Naive thymus-derived CD4-positive, alpha-beta T cell (primary cell): ENCODE data around the gene CHRNE. TPM values are rescaled to one million over a fixed set of nuclear protein-coding genes. Genes with fewer than 3 reads are reported as not detected.
A peak's percentile ranks its signal among the peaks of the same experiment; 100 is the strongest.

Experiments used
- ATAC-seq: fragments of 150-1000 bp; cut with Tn5 transposase; 2 replicates; pipeline ENCODE4 v1.10.0; 2021; ENCODE audit warnings: mild to moderate bottlenecking, moderate library complexity
- CTCF ChIA-PET: fragments of 350-600 bp; sonication (Branson Sonifier 250); formaldehyde crosslinking; loops from one replicate; lab custom pipeline; 2021; ENCODE audit warnings: antibody characterized with exemption; lab: Charles Lee
- POLR2A ChIA-PET: fragments of 350-600 bp; sonication (Branson Sonifier 250); formaldehyde crosslinking; loops from one replicate; lab custom pipeline; 2021; ENCODE audit warnings: antibody characterized with exemption, inconsistent platforms; lab: Charles Lee
- DNase-seq, 9 donors: peaks; one replicate each; pipeline versions ENCODE4 v3.0.0 to v3.0.0-alpha.2; 2020 to 2022; ENCODE audit warnings: mixed read lengths in 1 of 9
- H3K27ac ChIP-seq: one replicate; pipeline ENCODE4 v1.7.0; 2013; ENCODE audit warnings: mild to moderate bottlenecking, low read depth, low read length, moderate library complexity
- H3K27me3 ChIP-seq, 2 donors: one replicate each; pipeline ENCODE4 v1.7.0; 2013; ENCODE audit warnings: low read length in 2 of 2, mild to moderate bottlenecking in 2 of 2, moderate library complexity in 2 of 2; ENCODE audit not compliant: control insufficient read depth in 2 of 2, insufficient read depth in 2 of 2
- H3K36me3 ChIP-seq, 3 experiments: 1 replicate in 2 of 3; 2 replicates in 1 of 3; pipeline ENCODE4 v1.7.0; 2013; ENCODE audit warnings: low read length in 3 of 3, mild to moderate bottlenecking in 3 of 3, moderate library complexity in 1 of 3; ENCODE audit not compliant: insufficient read depth in 3 of 3, control insufficient read depth in 2 of 3
- H3K4me1 ChIP-seq, 2 donors: one replicate each; pipeline ENCODE4 v1.7.0; 2013; ENCODE audit warnings: low read length in 2 of 2, mild to moderate bottlenecking in 2 of 2, moderate library complexity in 1 of 2; ENCODE audit not compliant: control insufficient read depth in 2 of 2, insufficient read depth in 2 of 2
- H3K4me3 ChIP-seq: 2 replicates; pipeline ENCODE4 v1.7.0; 2013; ENCODE audit warnings: mild to moderate bottlenecking, low read length
- H3K9me3 ChIP-seq, 3 experiments: 1 replicate in 2 of 3; 2 replicates in 1 of 3; pipeline ENCODE4 v1.7.0; 2013; ENCODE audit warnings: low read length in 3 of 3; ENCODE audit not compliant: control insufficient read depth in 2 of 3
- H3K27ac Mint-ChIP-seq, 9 donors: one replicate each; pipeline ENCODE4 v1.8.0; 2020 to 2022; ENCODE audit warnings: mixed read lengths in 9 of 9, mild to moderate bottlenecking in 8 of 9, moderate library complexity in 5 of 9, inconsistent platforms in 2 of 9
- H3K27me3 Mint-ChIP-seq, 5 donors: one replicate each; pipeline ENCODE4 v1.8.0; 2021 to 2022; ENCODE audit warnings: mixed read lengths in 5 of 5, mild to moderate bottlenecking in 1 of 5
- H3K36me3 Mint-ChIP-seq, 5 donors: one replicate each; pipeline ENCODE4 v1.8.0; 2020 to 2022; ENCODE audit warnings: mixed read lengths in 5 of 5, mild to moderate bottlenecking in 3 of 5, inconsistent platforms in 1 of 5
- H3K4me1 Mint-ChIP-seq, 7 donors: one replicate each; pipeline ENCODE4 v1.8.0; 2020 to 2022; ENCODE audit warnings: mixed read lengths in 7 of 7, mild to moderate bottlenecking in 3 of 7, inconsistent platforms in 1 of 7
- H3K4me3 Mint-ChIP-seq, 10 donors: one replicate each; pipeline ENCODE4 v1.8.0; 2020 to 2022; ENCODE audit warnings: mild to moderate bottlenecking in 10 of 10, mixed read lengths in 10 of 10, moderate library complexity in 6 of 10, inconsistent platforms in 2 of 10
- H3K9me3 Mint-ChIP-seq, 11 donors: one replicate each; pipeline ENCODE4 v1.8.0; 2020 to 2022; ENCODE audit warnings: mixed read lengths in 11 of 11, mild to moderate bottlenecking in 4 of 11, inconsistent platforms in 1 of 11, moderate library complexity in 1 of 11
- intact Hi-C, 2 donors: fragments of 100-400 bp; cut with micrococcal nuclease; formaldehyde crosslinking; loops; one replicate each; pipeline ENCODE4 v1.15.1; 2023
- polyA plus RNA-seq, 2 donors: library from polyadenylated mRNA; unstranded; fragments of 300-500 nt; fragmentation: Illumina TruSeq; gene quantifications; one replicate each; pipeline ENCODE4 v1.2.3, GENCODE V29; 2021
- total RNA-seq, 6 experiments: library from RNA in 5 of 6; stranded (reverse) in 5 of 6; gene quantifications; 1 replicate in 5 of 6; 2 replicates in 1 of 6; pipeline ENCODE4 v1.2.3 and lab custom pipeline; 2021 to 2026

Gene CHRNE
- 1 to 10 TPM in 3 of 5 experiments, under 1 TPM in 2; 0.34 to 6.5 (median 1.0) TPM for total RNA-seq
- polyA plus RNA-seq = under 1 TPM in 1 of 2 donors, not detected in 1; 0.24 TPM
- 7.9 reads per million, percentile 32 among the genes with 10 or more reads in this experiment for total RNA-seq (lab: John Stamatoyannopoulos, UW)

DNA sequence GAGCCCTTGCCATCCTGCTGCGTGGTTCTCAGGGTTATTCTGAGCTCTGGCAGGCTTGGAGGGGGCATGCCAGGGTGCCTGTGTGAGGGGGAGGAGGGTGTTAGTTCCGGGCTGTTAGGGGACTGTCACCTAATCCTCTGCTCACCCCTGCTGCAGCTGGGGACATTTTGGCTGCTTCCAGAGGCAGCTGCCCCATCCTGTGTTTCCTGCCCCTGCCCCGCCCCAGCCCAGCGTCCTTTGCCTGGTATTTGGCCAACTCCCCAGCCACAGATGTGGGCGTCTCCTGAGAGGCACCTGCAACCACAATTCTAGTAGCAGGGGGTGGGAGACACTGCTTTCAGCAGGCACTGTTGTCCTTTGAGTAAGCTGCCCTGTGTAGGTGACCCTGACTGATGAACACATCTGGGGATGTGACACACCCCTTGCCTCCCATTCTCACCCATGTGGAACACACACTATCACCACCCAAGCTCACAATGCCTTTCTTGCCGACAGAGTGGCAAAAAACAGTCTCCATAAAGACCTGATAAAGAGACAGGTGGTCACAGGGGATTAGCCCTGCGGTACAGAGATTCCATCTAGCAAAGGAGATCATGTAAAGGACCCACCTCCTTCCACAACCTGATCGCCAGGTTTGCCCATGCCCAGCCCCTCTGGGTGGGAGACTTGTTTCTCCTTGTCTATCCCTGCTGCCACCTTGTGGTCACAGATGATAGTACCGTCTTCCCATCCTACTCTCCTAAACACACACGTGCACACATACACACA is at the start of gene CHRNE:
CHRNE (minus strand) TSS at position 48 of the 768 bp plus-strand sequence; CDS start at position 13, 35 bp downstream.
- Histone ChIP-seq H3K9me3 (no peaks in the 10 kb centered on the region), H3K27ac (no peak within 1 kb of the TSS), H3K4me3 (peak within 1 kb of the TSS; percentile 29), H3K27me3 (no peaks in the 10 kb centered on the region), H3K4me1 (peaks cover 29 to 40% of the 10 kb centered on the region in 2 donors), H3K36me3 (no peaks in the 10 kb centered on the region)
- Mint-ChIP-seq H3K36me3 (no peaks in the 10 kb centered on the region), H3K4me3 (peak within 1 kb of the TSS; percentile 37 to 84 (median 72)), H3K9me3 (peaks cover 0 to 3% (median 0%) of the 10 kb centered on the region in 11 donors), H3K27me3 (peaks cover 0 to 20% (median 0%) of the 10 kb centered on the region in 5 donors), H3K4me1 (peaks cover 14 to 46% (median 37%) of the 10 kb centered on the region in 7 donors), H3K27ac (peak within 1 kb of the TSS; percentile 57 to 98 (median 71))
- ATAC-seq (peak; percentile 41), DNase-seq (peak in 8 of 9 donors; percentile 63 to 80 (median 76))
- CTCF ChIA-PET = interaction anchor here (0.6 to 1.3 kb wide), 5 partner anchors 10 to 94 kb away, joined by 3 to 4 read pairs (median 4); partner anchors contain the start of gene INCA1
- POLR2A ChIA-PET = interaction anchor here (0.6 to 5.9 kb wide), 4 partner anchors 37 to 90 kb away, joined by 3 to 25 read pairs (median 5); partner anchors contain the start of genes RNF167, SLC25A11 and SPAG7
- intact Hi-C loops = loop anchor here (1.0 to 5.0 kb wide), 7 partner anchors 37 to 338 kb away; partner anchors contain the start of genes ARRB2 (in 2 of the 2), GLTPD2 (in 1 of the 2), RNF167 (in 1 of the 2) and SLC25A11 (in 1 of the 2)

DNA sequence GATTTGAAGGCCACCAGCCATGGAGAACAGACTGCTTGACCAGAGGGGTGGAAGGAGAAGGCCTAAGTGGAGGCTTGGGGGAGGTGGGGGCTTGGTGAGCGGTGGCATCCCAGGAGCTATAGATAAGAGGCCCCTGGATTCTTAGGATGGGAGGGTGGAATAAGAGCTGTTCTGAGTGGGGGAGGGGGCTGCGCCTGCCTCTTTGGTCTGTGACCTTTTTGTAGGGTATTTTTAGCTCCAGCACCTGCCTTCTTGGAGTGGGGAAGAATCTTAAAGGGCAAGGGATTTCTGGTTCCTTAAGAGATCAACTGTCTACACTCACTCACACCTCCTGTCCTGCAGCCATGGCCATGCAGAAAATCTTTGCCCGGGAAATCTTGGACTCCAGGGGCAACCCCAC is 48.6 kb upstream of the CHRNE start:
- Mint-ChIP-seq H3K9me3 (peaks cover 0 to 4% (median 0%) of the 10 kb centered on the region in 11 donors), H3K4me1 (peaks cover 18 to 33% (median 26%) of the 10 kb centered on the region in 7 donors), H3K36me3 (peaks cover 5 to 12% (median 6%) of the 10 kb centered on the region in 5 donors), H3K27me3 (no peaks in the 10 kb centered on the region), H3K27ac (peak overlapping the region in 6 of 9 donors; percentile 58 to 93 (median 78)), H3K4me3 (peak overlapping the region in 9 of 10 donors; percentile 21 to 100 (median 75))
- CTCF ChIA-PET = interaction anchor here (0.8 to 2.3 kb wide), 4 partner anchors 9 to 15 kb away, joined by 3 to 6 read pairs (median 4); partner anchors contain the start of gene SPAG7
- POLR2A ChIA-PET = interaction anchor here (0.8 to 13.0 kb wide), 6 partner anchors 8 to 77 kb away, joined by 3 to 278 read pairs (median 4); partner anchors contain the start of genes RNF167, SLC25A11 and SPAG7
- DNase-seq (no peak), ATAC-seq (no peak)
- Histone ChIP-seq H3K36me3 (peaks cover 0 to 12% (median 5%) of the 10 kb centered on the region in 3 experiments), H3K4me1 (peaks cover 7 to 10% of the 10 kb centered on the region in 2 donors), H3K27ac (no peak overlapping the region), H3K9me3 (no peaks in the 10 kb centered on the region), H3K27me3 (no peaks in the 10 kb centered on the region), H3K4me3 (no peak overlapping the region)
- intact Hi-C loops = no loop called here

DNA sequence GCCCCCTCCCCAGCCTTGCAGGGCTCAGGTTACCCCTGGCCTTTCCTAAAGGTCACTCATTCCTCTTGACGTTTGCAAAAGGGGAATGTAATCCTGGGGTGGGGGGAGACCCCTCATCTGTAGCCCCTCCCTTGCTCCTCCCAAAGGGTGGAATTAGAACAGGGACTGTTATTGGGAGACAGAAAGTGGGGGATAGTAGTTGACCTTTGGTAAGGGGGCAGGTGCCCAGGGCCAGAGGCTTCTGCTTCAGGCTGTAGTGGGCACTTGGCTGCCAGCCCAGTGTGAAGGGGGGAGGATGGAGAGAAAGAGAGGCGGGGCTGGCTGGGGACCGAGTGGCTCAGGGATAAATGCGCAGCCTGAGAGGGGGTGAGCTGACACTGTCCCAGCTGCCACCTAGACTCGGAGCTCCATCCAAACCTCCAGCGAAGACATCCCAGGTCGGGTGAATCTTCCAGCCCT is 47.9 kb upstream of the CHRNE start, which contains the start of gene ENO3:
ENO3 (plus strand) TSS at position 374 of the 459 bp plus-strand sequence. CDS start 711 bp downstream, outside the sequence.
- Histone ChIP-seq H3K4me3 (peak within 1 kb of the TSS; percentile 43), H3K36me3 (peaks cover 0 to 18% (median 9%) of the 10 kb centered on the region in 3 experiments), H3K4me1 (peaks cover 9 to 16% of the 10 kb centered on the region in 2 donors), H3K27ac (peak within 1 kb of the TSS; percentile 89), H3K27me3 (no peaks in the 10 kb centered on the region), H3K9me3 (no peaks in the 10 kb centered on the region)
- DNase-seq (no peak), ATAC-seq (no peak)
- ChIA-PET POLR2A (interaction anchor here (0.6 to 13.0 kb wide), 7 partner anchors 9 to 77 kb away, joined by 3 to 278 read pairs (median 4); partner anchors contain the start of genes RNF167, SLC25A11 and SPAG7), CTCF (interaction anchor here (1.6 to 2.3 kb wide), 2 partner anchors 11 to 16 kb away, joined by 5 to 6 read pairs; partner anchors contain the start of gene SPAG7)
- peaks cover 0 to 5% (median 0%) of the 10 kb centered on the region in 11 donors for H3K9me3 Mint-ChIP-seq
- H3K36me3 Mint-ChIP-seq = peaks cover 5 to 18% (median 11%) of the 10 kb centered on the region in 5 donors
- intact Hi-C loops = no loop called here
- H3K27me3 Mint-ChIP-seq = no peaks in the 10 kb centered on the region
- peak within 1 kb of the TSS; percentile 70 to 93 (median 79) for H3K27ac Mint-ChIP-seq
- H3K4me1 Mint-ChIP-seq = peaks cover 18 to 32% (median 26%) of the 10 kb centered on the region in 7 donors
- H3K4me3 Mint-ChIP-seq = peak within 1 kb of the TSS; percentile 74 to 100 (median 85)

DNA sequence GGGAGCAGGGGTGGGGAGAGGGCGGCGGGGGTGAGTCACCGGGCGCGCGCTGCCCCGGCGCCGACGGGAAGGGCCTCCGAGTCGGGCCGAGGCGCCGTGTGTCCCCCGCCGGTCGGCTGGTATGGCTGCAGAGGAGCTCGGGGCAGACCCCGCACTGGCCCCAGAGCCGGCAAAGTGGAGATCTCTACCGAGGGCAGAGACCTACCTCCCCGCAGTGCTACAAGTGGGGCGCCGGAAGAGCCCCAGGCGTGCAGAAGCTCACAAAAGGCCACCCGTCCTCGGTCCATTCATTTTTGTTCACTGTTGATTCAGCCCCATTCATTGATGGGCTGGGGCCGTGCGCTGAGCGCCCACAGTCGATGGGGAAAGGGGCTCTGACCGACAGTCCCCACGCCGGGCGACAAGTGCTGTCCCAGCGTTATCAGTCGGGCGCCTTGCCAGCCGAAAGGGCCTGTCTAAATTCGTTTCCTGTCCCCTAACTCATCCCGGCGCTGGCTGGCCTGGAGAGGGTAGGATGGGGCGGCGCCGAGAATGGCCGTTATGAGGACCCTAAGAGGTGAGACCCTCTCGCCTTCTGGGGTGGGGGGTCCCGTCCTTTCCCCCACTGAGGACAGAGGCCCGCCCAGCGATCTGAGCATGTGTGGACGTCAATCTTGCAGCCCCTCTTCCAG is 47.3 kb upstream of the CHRNE start:
- Mint-ChIP-seq H3K27me3 (peaks cover 0 to 2% (median 0%) of the 10 kb centered on the region in 5 donors), H3K4me1 (peaks cover 24 to 37% (median 31%) of the 10 kb centered on the region in 7 donors), H3K27ac (peak overlapping the region; percentile 70 to 93 (median 79)), H3K9me3 (peaks cover 0 to 5% (median 0%) of the 10 kb centered on the region in 11 donors), H3K36me3 (peaks cover 5 to 24% (median 16%) of the 10 kb centered on the region in 5 donors), H3K4me3 (peak overlapping the region; percentile 74 to 100 (median 85))
- peak overlapping the region; percentile 43 for H3K4me3 ChIP-seq
- no peaks in the 10 kb centered on the region for H3K9me3 ChIP-seq
- peak overlapping the region; percentile 89 for H3K27ac ChIP-seq
- ATAC-seq = peak; percentile 10
- peak in 3 of 9 donors; percentile 25 to 33 (median 31) for DNase-seq
- ChIA-PET POLR2A (interaction anchor here (0.7 to 13.0 kb wide), 6 partner anchors 9 to 78 kb away, joined by 3 to 278 read pairs (median 4); partner anchors contain the start of genes RNF167, SLC25A11 and SPAG7), CTCF (interaction anchor here (0.6 to 2.3 kb wide), 2 partner anchors 12 to 99 kb away, joined by 3 to 5 read pairs; no protein-coding TSS in a partner anchor)
- peaks cover 14 to 22% of the 10 kb centered on the region in 2 donors for H3K4me1 ChIP-seq
- intact Hi-C loops = no loop called here
- peaks cover 4 to 24% (median 12%) of the 10 kb centered on the region in 3 experiments for H3K36me3 ChIP-seq
- no peaks in the 10 kb centered on the region for H3K27me3 ChIP-seq

DNA sequence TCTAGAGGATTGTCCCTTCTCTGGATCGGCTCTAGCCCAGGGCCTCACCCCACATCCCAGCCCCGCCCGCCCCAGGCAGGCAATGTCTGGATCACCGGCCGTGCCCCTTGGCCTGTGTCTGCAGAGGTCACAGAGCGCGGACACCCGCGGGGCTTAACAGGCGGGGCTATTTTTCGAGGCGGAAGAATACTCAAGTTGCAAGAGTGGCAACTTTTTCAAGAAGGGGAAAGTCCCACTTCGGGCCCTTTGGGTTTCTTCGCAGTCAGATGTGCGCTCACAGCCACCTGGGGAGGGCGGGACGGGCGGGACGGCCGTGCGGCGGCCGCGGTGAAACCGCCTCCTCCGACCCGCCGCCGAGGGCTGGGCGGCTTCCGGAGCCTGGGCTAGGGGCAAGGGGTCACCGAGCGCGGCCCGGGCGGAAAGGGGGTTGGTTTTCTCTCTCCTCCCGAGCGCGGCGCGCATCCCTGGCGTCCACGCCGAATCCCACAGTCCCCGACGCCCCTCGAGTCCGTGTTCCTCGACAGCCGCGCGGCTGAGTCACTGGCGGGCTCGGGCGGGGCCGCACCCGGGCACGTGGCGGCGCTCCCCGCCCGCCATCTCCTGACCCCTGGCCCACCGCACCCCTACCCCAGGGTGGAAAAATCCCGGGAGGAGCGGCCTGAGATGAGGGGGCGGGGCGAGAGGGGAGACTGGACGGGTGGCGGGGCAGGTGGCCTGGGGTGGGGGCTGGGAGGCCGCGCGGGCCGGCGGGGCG is 46.6 kb upstream of the CHRNE start:
- ATAC-seq = peak; percentile 62
- intact Hi-C loops = loop anchor here (1.0 to 10.0 kb wide), 11 partner anchors 18 to 1705 kb away; partner anchors contain the start of genes INCA1 (in 2 of the 2), KIF1C (in 2 of the 2), NUP88 (in 2 of the 2) and ZNF594 (in 2 of the 2)
- H3K27ac Mint-ChIP-seq = peak overlapping the region; percentile 83 to 98 (median 88)
- H3K36me3 ChIP-seq = peaks cover 5 to 31% (median 16%) of the 10 kb centered on the region in 3 experiments
- H3K4me1 ChIP-seq = peaks cover 21 to 29% of the 10 kb centered on the region in 2 donors
- H3K27ac ChIP-seq = peak overlapping the region; percentile 89
- H3K27me3 ChIP-seq = no peaks in the 10 kb centered on the region
- H3K9me3 Mint-ChIP-seq = peaks cover 0 to 5% (median 0%) of the 10 kb centered on the region in 11 donors
- H3K9me3 ChIP-seq = no peaks in the 10 kb centered on the region
- H3K27me3 Mint-ChIP-seq = peaks cover 0 to 2% (median 0%) of the 10 kb centered on the region in 5 donors
- H3K4me3 Mint-ChIP-seq = peak overlapping the region; percentile 83 to 100 (median 96)
- ChIA-PET POLR2A (interaction anchor here (0.6 to 13.0 kb wide), 13 partner anchors 11 to 241 kb away, joined by 3 to 278 read pairs (median 7); partner anchors contain the start of genes C17orf107, CAMTA2, RNF167 and SLC25A11), CTCF (interaction anchor here (0.6 to 2.3 kb wide), 4 partner anchors 10 to 100 kb away, joined by 3 to 12 read pairs (median 4); partner anchors contain the start of genes RNF167, SLC25A11 and SPAG7)
- DNase-seq = peak; percentile 59 to 82 (median 79)
- H3K36me3 Mint-ChIP-seq = peaks cover 5 to 31% (median 18%) of the 10 kb centered on the region in 5 donors
- peak overlapping the region; percentile 98 for H3K4me3 ChIP-seq
- peaks cover 31 to 45% (median 38%) of the 10 kb centered on the region in 7 donors for H3K4me1 Mint-ChIP-seq
